Heart left ventricle (tissue), 13 donors: ENCODE measurements around the gene GALNT13.

ENCODE experiments used
- POLR2A ChIP-seq, 2 donors: fragments of 450-650 bp; IDR thresholded peaks; one replicate each; pipeline ENCODE4 v1.6.1; 2017; ENCODE audit warnings: antibody characterized with exemption in 2 of 2, mild to moderate bottlenecking in 2 of 2, moderate library complexity in 2 of 2
- TF ChIP-seq, protein P1 (sequence below), 12 donors: fragments of 200-600 bp; sonication (generic) in 4 of 12; IDR thresholded peaks; one replicate each; pipeline versions ENCODE4 v1.5.0 to v1.8.0; 2018 to 2022; ENCODE audit warnings: antibody characterized with exemption in 12 of 12, mild to moderate bottlenecking in 5 of 12
- donor health status: ischemic (EF 13 %, LVEDD 7.1; RV severe dilation, severe dysfunction).
- donor health status: DM: no; HTN: yes; CAD: no.
- donor health status: DM: no; HTN: no; CAD: no.
- donor health status: ischemic (EF 25% LVEDD 6.9; RV normal size, moderate dysfunction).
- donor health status: ischemic (EF 25% LVEDD 5.7; RV mildly dilated, moderate dysfunction).
- donor health status: ischemic (EF 35%, LVEDD 5.7; RV mildly dilated, moderate dysfunction).
- donor health status: nonischemic (EF 11% LVEDD 7.7; RV severe dilation, severe dysfunction).
- donor health status: DM: yes; HTN: yes; CAD: no.
- donor health status: PGD.
- donor health status: ischemic (EF 29% LVEDD 5.4; RV normal size, mild dysfunction).
- donor health status: nonischemic (EF 23%, LVEDD 6.1; RV moderate dilation, normal function).

DNA sequence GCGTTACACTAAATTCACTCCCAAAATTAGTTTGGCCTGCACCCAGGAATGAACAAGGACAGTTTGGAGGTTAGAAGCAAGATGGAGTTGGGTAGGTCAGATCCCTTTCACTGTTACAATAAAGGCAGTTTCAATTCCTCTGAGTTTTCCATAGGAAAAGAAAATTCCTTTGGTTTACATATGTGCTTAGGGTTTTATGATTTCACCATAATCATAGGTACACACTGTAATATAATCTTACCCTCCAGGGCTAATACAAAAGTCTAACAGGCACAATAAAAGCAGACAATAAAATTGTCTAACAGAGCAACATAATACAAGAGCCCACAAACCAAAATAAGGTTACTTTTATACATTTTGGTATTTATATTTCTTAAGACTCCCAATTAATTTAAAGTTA is 435.3 kb downstream of the GALNT13 start:
- TF ChIP-seq, protein P1, sequence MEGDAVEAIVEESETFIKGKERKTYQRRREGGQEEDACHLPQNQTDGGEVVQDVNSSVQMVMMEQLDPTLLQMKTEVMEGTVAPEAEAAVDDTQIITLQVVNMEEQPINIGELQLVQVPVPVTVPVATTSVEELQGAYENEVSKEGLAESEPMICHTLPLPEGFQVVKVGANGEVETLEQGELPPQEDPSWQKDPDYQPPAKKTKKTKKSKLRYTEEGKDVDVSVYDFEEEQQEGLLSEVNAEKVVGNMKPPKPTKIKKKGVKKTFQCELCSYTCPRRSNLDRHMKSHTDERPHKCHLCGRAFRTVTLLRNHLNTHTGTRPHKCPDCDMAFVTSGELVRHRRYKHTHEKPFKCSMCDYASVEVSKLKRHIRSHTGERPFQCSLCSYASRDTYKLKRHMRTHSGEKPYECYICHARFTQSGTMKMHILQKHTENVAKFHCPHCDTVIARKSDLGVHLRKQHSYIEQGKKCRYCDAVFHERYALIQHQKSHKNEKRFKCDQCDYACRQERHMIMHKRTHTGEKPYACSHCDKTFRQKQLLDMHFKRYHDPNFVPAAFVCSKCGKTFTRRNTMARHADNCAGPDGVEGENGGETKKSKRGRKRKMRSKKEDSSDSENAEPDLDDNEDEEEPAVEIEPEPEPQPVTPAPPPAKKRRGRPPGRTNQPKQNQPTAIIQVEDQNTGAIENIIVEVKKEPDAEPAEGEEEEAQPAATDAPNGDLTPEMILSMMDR (IDR thresholded peaks at IDR 0.05): no peak
- TF ChIP-seq POLR2A (IDR thresholded peaks at IDR 0.05): no peak
